ENCODE data around the gene DIS3L2. TPM values are rescaled to one million over a fixed set of nuclear protein-coding genes. Genes with fewer than 3 reads are reported as not detected.
"Not testable (repeated sequence)": the region's sequence is repeated elsewhere in the genome, so short reads cannot be mapped to it uniquely, and the experiment has no call there.

DIS3L2 gene
- total RNA-seq, 2 experiments from 2014 or later, result 40.2 to 43.4 TPM

GRCh38 chr2:232370007-232370406, 408.5 kb downstream of the DIS3L2 start:
- H3K27me3 Mint-ChIP-seq; POLR2A ChIA-PET; H3K36me3 Mint-ChIP-seq (ENCODE audit: low read depth); DNase-seq; CTCF ChIA-PET; H3K9me3 Mint-ChIP-seq; H3K27ac Mint-ChIP-seq; H3K4me1 Mint-ChIP-seq; H3K4me3 Mint-ChIP-seq: not testable (repeated sequence)

GRCh38 chr2:232372231-232373208, 411.0 kb downstream of the DIS3L2 start:
- Mint-ChIP-seq H3K27me3 (no peaks in the 10 kb centered on the region), H3K9me3 (no peaks in the 10 kb centered on the region), H3K36me3 (ENCODE audit: low read depth) (no peaks in the 10 kb centered on the region), H3K27ac (no peak overlapping the region), H3K4me3 (no peak overlapping the region), H3K4me1 (no peaks in the 10 kb centered on the region)
- ChIA-PET CTCF (interaction anchor here (0.6 to 1.4 kb wide), 2 partner anchors 21 to 62 kb away, joined by 3 read pairs; no protein-coding TSS in a partner anchor), POLR2A (no interaction called here)
- no peak for DNase-seq

DNA sequence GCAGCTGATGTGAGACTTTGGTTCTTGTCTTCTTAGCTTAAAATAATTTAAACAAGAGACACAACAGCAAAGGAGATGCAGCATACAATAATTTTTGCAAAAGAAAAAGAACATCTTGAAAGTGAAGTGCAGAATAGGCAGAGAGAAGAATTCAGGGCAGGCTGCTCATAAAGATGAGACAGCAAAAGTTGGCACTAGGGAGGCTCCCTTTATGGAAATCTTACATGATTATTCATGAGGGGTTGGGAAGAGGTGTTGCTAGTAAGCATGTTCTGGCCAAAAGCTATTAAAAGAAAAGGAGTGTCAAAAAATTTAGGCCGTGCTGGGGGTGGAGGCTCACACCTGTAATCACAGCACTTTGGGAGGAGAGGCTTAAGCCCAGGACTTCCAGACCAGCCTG, 412.8 kb downstream of the DIS3L2 start:
- Mint-ChIP-seq H3K4me3 (no peak overlapping the region), H3K9me3 (no peaks in the 10 kb centered on the region)

GRCh38 chr2:232375164-232375563, 413.7 kb downstream of the DIS3L2 start:
- ChIA-PET CTCF (interaction anchor here (1.6 kb wide), 1 partner anchor 10 kb away, joined by 4 read pairs; no protein-coding TSS in a partner anchor), POLR2A (no interaction called here)
- no peak for DNase-seq
- Mint-ChIP-seq H3K27ac (no peak overlapping the region), H3K4me1 (no peaks in the 10 kb centered on the region), H3K27me3 (no peaks in the 10 kb centered on the region), H3K36me3 (ENCODE audit: low read depth) (no peaks in the 10 kb centered on the region), H3K4me3 (no peak overlapping the region), H3K9me3 (no peaks in the 10 kb centered on the region)

More for the DNA sequence above, 412.8 kb downstream of the DIS3L2 start:
- no peak for DNase-seq
- ChIA-PET POLR2A (no interaction called here), CTCF (interaction anchor here (1.2 kb wide), 2 partner anchors 9 to 17 kb away, joined by 3 read pairs; no protein-coding TSS in a partner anchor)
- no peak overlapping the region for H3K27ac Mint-ChIP-seq
- no peaks in the 10 kb centered on the region for H3K27me3 Mint-ChIP-seq
- H3K4me1 Mint-ChIP-seq, result no peaks in the 10 kb centered on the region
- H3K36me3 Mint-ChIP-seq (ENCODE audit: low read depth), result no peaks in the 10 kb centered on the region

GRCh38 chr2:232376260-232376659, 414.7 kb downstream of the DIS3L2 start:
- Mint-ChIP-seq H3K9me3 (no peaks in the 10 kb centered on the region), H3K4me1 (no peaks in the 10 kb centered on the region), H3K4me3 (no peak overlapping the region), H3K36me3 (ENCODE audit: low read depth) (no peaks in the 10 kb centered on the region), H3K27ac (no peak overlapping the region), H3K27me3 (no peaks in the 10 kb centered on the region)
- ChIA-PET CTCF (interaction anchor here (0.6 to 1.6 kb wide), 4 partner anchors 11 to 400 kb away, joined by 3 to 4 read pairs (median 4); no protein-coding TSS in a partner anchor), POLR2A (no interaction called here)
- DNase-seq, result no peak

DNA sequence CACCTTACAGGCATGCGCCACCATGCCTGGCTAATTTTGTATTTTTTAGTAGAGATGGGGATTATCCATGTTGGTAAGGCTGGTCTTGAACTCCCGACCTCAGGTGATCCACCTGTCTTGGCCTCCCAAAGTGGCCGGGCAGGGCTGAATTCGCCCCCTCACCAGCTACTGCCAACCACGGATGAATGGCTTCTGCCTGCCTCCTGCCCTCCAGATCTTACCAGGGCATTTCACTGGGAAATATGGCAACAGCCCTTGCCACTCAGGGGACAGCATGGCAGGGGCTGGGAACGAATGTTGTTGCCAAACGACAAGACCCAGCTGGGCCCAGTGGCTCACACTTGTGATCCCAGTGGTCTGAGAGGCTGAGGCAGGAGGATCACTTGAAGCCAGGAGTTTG, 415.2 kb downstream of the DIS3L2 start:
- no peak overlapping the region for H3K4me3 Mint-ChIP-seq
- POLR2A ChIA-PET, result no interaction called here

GRCh38 chr2:232377319-232377718, 415.8 kb downstream of the DIS3L2 start:
- no peak for DNase-seq
- no peak overlapping the region for H3K4me3 Mint-ChIP-seq
- no peaks in the 10 kb centered on the region for H3K9me3 Mint-ChIP-seq
- ChIA-PET CTCF (interaction anchor here (1.3 to 1.7 kb wide), 2 partner anchors 8 to 12 kb away, joined by 5 read pairs; no protein-coding TSS in a partner anchor), POLR2A (no interaction called here)
- no peaks in the 10 kb centered on the region for H3K4me1 Mint-ChIP-seq
- H3K27ac Mint-ChIP-seq, result no peak overlapping the region
- H3K36me3 Mint-ChIP-seq (ENCODE audit: low read depth), result no peaks in the 10 kb centered on the region
- peaks cover 7% of the 10 kb centered on the region for H3K27me3 Mint-ChIP-seq

More for the DNA sequence above, 415.2 kb downstream of the DIS3L2 start:
- Mint-ChIP-seq H3K27ac (no peak overlapping the region), H3K9me3 (no peaks in the 10 kb centered on the region), H3K4me1 (no peaks in the 10 kb centered on the region), H3K36me3 (ENCODE audit: low read depth) (no peaks in the 10 kb centered on the region), H3K27me3 (peaks cover under 1% of the 10 kb centered on the region)
- DNase-seq, result no peak
- CTCF ChIA-PET, result interaction anchor here (0.6 to 1.6 kb wide), 4 partner anchors 9 to 15 kb away, joined by 3 to 5 read pairs (median 4); no protein-coding TSS in a partner anchor

DNA sequence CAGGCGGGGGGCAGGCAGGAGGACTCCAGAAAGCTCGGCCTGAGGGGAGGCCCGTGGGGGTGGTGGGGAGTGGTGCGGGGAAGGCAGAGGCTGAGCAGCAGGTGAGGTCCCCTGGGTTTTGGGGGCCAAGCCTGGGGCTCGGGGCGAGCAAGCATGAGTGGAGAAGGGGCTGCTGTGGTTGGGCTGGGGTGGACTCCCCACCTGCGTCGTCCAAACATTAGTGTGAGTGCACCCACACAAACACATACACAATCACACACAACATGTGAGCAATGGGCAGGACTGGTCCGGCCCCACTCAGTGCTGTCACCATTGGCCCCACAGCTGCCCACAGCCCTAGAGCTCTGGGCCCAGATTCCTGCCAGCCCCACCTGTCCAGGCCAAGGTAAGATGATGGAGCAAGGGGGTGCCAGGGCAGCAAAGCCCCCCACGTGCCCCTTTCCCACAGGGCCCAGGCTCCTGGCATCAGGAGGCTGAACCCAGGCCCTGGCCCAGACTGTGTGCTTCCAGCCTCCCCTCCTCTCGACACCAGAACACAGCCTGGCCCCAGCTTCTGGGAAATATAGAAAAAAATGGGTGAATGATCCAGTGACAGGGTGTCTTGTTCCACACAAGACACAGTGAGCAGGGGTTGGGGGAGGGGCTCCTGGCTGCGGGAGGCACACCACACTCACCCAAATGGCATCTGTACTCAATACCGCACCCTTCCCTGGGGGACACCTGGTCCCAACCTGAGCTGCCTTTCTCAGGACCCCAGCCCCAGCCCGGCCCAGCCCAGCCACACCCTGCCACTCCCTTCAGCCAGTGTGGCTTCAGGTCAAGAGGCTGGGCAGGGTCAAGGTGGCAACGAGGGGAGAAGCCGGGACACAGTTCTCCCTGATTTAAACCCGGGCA, 416.6 kb downstream of the DIS3L2 start:
- CTCF ChIA-PET, result interaction anchor here (1.3 to 1.7 kb wide), 2 partner anchors 8 to 13 kb away, joined by 5 read pairs; no protein-coding TSS in a partner anchor

DNA sequence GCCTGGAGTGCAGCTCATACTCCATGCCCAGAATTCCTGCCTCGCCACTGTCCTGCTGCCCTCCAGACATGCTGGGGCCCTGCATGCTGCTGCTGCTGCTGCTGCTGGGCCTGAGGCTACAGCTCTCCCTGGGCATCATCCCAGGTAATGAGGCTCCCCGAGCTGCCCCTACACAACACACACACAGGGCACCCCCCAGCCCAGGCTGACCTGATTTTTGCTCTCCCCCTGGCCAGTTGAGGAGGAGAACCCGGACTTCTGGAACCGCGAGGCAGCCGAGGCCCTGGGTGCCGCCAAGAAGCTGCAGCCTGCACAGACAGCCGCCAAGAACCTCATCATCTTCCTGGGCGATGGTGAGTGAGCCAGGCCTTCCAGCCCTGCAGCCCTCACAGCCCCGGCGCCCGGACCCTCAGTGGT, 417.2 kb downstream of the DIS3L2 start, which contains the start of gene ALPP:
Gene ALPP, plus strand, starts transcription at position 17 of the 417 bp plus-strand sequence. Its CDS starts 52 bp downstream, at position 69.
- peaks cover 15% of the 10 kb centered on the region for H3K27me3 Mint-ChIP-seq
- not testable (repeated sequence) for H3K4me1 Mint-ChIP-seq, H3K4me3 Mint-ChIP-seq

More for the DNA sequence above, 416.6 kb downstream of the DIS3L2 start:
- peaks cover 13% of the 10 kb centered on the region for H3K27me3 Mint-ChIP-seq
- no peaks in the 10 kb centered on the region for H3K9me3 Mint-ChIP-seq
- no peak for DNase-seq
- H3K4me3 Mint-ChIP-seq, result no peak overlapping the region
- POLR2A ChIA-PET, result no interaction called here
- H3K27ac Mint-ChIP-seq, result no peak overlapping the region
- H3K36me3 Mint-ChIP-seq (ENCODE audit: low read depth), result no peaks in the 10 kb centered on the region
- H3K4me1 Mint-ChIP-seq, result no peaks in the 10 kb centered on the region

DNA sequence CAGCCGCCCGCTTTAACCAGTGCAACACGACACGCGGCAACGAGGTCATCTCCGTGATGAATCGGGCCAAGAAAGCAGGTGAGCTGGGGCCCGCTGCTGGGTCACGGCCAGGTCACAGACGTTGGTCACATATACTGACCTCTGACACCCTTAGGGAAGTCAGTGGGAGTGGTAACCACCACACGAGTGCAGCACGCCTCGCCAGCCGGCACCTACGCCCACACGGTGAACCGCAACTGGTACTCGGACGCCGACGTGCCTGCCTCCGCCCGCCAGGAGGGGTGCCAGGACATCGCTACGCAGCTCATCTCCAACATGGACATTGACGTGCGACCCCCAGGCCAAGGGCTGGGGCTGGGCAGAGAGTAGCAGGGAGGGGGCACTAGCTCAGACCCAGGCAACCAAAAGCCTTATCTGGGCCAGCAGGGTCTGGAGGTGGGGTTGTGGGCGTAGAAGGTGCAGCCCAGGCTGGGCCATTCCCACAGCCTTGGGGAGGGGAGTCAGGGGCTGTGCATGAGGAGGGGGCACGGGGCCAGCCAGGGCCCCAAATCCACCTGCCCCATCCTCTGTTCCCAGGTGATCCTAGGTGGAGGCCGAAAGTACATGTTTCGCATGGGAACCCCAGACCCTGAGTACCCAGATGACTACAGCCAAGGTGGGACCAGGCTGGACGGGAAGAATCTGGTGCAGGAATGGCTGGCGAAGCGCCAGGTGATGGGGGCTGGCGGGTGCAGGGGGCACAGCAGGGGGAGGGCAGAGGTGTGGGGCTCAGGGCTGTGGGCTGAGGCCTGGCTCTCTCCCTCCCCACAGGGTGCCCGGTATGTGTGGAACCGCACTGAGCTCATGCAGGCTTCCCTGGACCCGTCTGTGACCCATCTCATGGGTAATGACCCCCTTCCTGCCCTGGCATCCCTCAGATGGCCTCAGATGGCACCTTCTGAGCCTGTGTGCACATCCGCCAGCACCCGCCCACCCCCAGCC, 418.4 kb downstream of the DIS3L2 start:
- H3K27ac Mint-ChIP-seq; DNase-seq; POLR2A ChIA-PET; H3K4me3 Mint-ChIP-seq; CTCF ChIA-PET; H3K36me3 Mint-ChIP-seq (ENCODE audit: low read depth); H3K9me3 Mint-ChIP-seq; H3K4me1 Mint-ChIP-seq: not testable (repeated sequence)
- H3K27me3 Mint-ChIP-seq, result peaks cover 25% of the 10 kb centered on the region

More for the DNA sequence above, 417.2 kb downstream of the DIS3L2 start, which contains the start of gene ALPP:
- H3K9me3 Mint-ChIP-seq; DNase-seq; POLR2A ChIA-PET; H3K27ac Mint-ChIP-seq; H3K36me3 Mint-ChIP-seq (ENCODE audit: low read depth): not testable (repeated sequence)
- CTCF ChIA-PET, result interaction anchor here (1.7 kb wide), 1 partner anchor 13 kb away, joined by 5 read pairs; no protein-coding TSS in a partner anchor

GRCh38 chr2:232381204-232382031, 419.9 kb downstream of the DIS3L2 start:
- H3K36me3 Mint-ChIP-seq (ENCODE audit: low read depth); H3K27ac Mint-ChIP-seq; H3K4me1 Mint-ChIP-seq; CTCF ChIA-PET; H3K9me3 Mint-ChIP-seq; POLR2A ChIA-PET: not testable (repeated sequence)
- Mint-ChIP-seq H3K27me3 (peaks cover 39% of the 10 kb centered on the region), H3K4me3 (peak overlapping the region; percentile 30)
- peak; percentile 15 for DNase-seq

Measured in activated CD4-positive, alpha-beta T cell treated with anti-CD3 and anti-CD28 coated beads, Interleukin-2, amount 10 ng/mL, durations not matched to agents 7 days and 5 days (primary cell).